GM12892 (cell line): ENCODE measurements around the gene SPRYD7.
"Not testable (repeated sequence)": the region's sequence is repeated elsewhere in the genome, so short reads cannot be mapped to it uniquely, and the experiment has no call there.

Source experiments
- POLR2A ChIP-seq: IDR thresholded peaks from 2 replicates; pipeline ENCODE4 v1.6.1; 2011; ENCODE audit warnings: low read depth, low read length, control low read depth
- POLR2AphosphoS5 ChIP-seq: IDR thresholded peaks from 2 replicates; pipeline ENCODE4 v1.6.1; 2011; ENCODE audit warnings: low read depth, low read length, control low read depth
- TAF1 ChIP-seq: IDR thresholded peaks from 2 replicates; pipeline ENCODE4 v1.6.1; 2011; ENCODE audit warnings: low read depth, mild to moderate bottlenecking, control low read depth, low read length, borderline replicate concordance

GRCh38 chr13:49920969-49921368, 15.2 kb downstream of the SPRYD7 start:
- not testable (repeated sequence) for TF ChIP-seq TAF1, POLR2A, POLR2AphosphoS5
